SK-N-SH treated with all-trans-retinoic acid at 6 μM for 48 hours (cell line): ENCODE measurements around the gene TPST1.
A peak's percentile ranks its signal among the peaks of the same experiment; 100 is the strongest.

Experiments
- ATAC-seq: fragments of 200-7000 bp; cut with Tn5 transposase; 3 replicates; pipeline ENCODE4 v1.9.1; 2020; ENCODE audit warnings: mild to moderate bottlenecking, moderate library complexity
- BACH2 ChIP-seq: fragments of 250-450 bp; sonication (Bioruptor Pico); IDR thresholded peaks from 2 replicates; pipeline ENCODE4 v1.9.0; 2021; ENCODE audit warnings: mild to moderate bottlenecking, borderline replicate concordance
- CSDC2 ChIP-seq: fragments of 250-450 bp; sonication (Bioruptor Pico); IDR thresholded peaks from 2 replicates; pipeline ENCODE4 v1.5.0; 2020; ENCODE audit warnings: mild to moderate bottlenecking, moderate library complexity
- CSRNP3 ChIP-seq: fragments of 250-450 bp; sonication (Bioruptor Pico); IDR thresholded peaks from 2 replicates; pipeline ENCODE4 v1.5.1; 2021; ENCODE audit warnings: mild to moderate bottlenecking, moderate library complexity
- ESRRG ChIP-seq: fragments of 250-450 bp; sonication (Bioruptor Pico); IDR thresholded peaks from 2 replicates; pipeline ENCODE4 v1.6.1; 2021; ENCODE audit warnings: mild to moderate bottlenecking
- ISL1 ChIP-seq: fragments of 250-450 bp; sonication (Bioruptor Pico); IDR thresholded peaks from 2 replicates; pipeline ENCODE4 v2.1.2; 2022; ENCODE audit warnings: mild to moderate bottlenecking, moderate library complexity
- OSR1 ChIP-seq: fragments of 250-450 bp; sonication (Bioruptor Pico); IDR thresholded peaks from 2 replicates; pipeline ENCODE4 v1.8.0; 2022; ENCODE audit warnings: moderate library complexity, mild to moderate bottlenecking, inconsistent platforms
- PATZ1 ChIP-seq: fragments of 250-450 bp; sonication (Bioruptor Pico); IDR thresholded peaks from 2 replicates; pipeline ENCODE4 v1.8.0; 2020; ENCODE audit warnings: mild to moderate bottlenecking, moderate library complexity, borderline replicate concordance
- PPARA ChIP-seq: fragments of 250-450 bp; sonication (Bioruptor Pico); IDR thresholded peaks from 2 replicates; pipeline ENCODE4 v1.5.0; 2020; ENCODE audit warnings: mild to moderate bottlenecking, borderline replicate concordance
- RARB ChIP-seq: fragments of 250-450 bp; sonication (Bioruptor Pico); IDR thresholded peaks from 2 replicates; pipeline ENCODE4 v1.8.0; 2021; ENCODE audit warnings: mild to moderate bottlenecking, moderate library complexity
- SNAI2 ChIP-seq: fragments of 250-450 bp; sonication (Bioruptor Pico); IDR thresholded peaks from 2 replicates; pipeline ENCODE4 v1.5.0; 2020; ENCODE audit warnings: mild to moderate bottlenecking, moderate library complexity
- TCF4 ChIP-seq: fragments of 250-450 bp; sonication (Bioruptor Pico); IDR thresholded peaks from 2 replicates; pipeline ENCODE4 v1.8.0; 2021; ENCODE audit warnings: mild to moderate bottlenecking, moderate library complexity, borderline replicate concordance
- TOX ChIP-seq: fragments of 250-450 bp; sonication (Bioruptor Pico); IDR thresholded peaks from 2 replicates; pipeline ENCODE4 v1.8.0; 2021; ENCODE audit warnings: mild to moderate bottlenecking, moderate library complexity, borderline replicate concordance
- TSHZ2 ChIP-seq: fragments of 250-450 bp; sonication (Bioruptor Pico); IDR thresholded peaks from 2 replicates; pipeline ENCODE4 v1.5.0; 2020; ENCODE audit warnings: mild to moderate bottlenecking, moderate library complexity
- ZC3H10 ChIP-seq: fragments of 250-450 bp; sonication (Bioruptor Pico); IDR thresholded peaks from 2 replicates; pipeline ENCODE4 v1.5.1; 2021; ENCODE audit warnings: mild to moderate bottlenecking, moderate library complexity
- ZFP3 ChIP-seq: fragments of 250-450 bp; sonication (Bioruptor Pico); IDR thresholded peaks from 2 replicates; pipeline ENCODE4 v1.5.0; 2020; ENCODE audit warnings: mild to moderate bottlenecking, moderate library complexity
- ZFP30 ChIP-seq: fragments of 450-650 bp; formaldehyde crosslinking; IDR thresholded peaks from 2 replicates; pipeline ENCODE4 v1.5.0; 2022; ENCODE audit warnings: mild to moderate bottlenecking, moderate library complexity
- ZNF565 ChIP-seq: fragments of 450-650 bp; formaldehyde crosslinking; conservative IDR thresholded peaks from 2 replicates; pipeline ENCODE4 v1.5.0; 2020; ENCODE audit warnings: low read depth, mild to moderate bottlenecking, moderate library complexity
- ZNF70 ChIP-seq: fragments of 450-650 bp; formaldehyde crosslinking; IDR thresholded peaks from 2 replicates; pipeline ENCODE4 v1.5.0; 2020; ENCODE audit warnings: mild to moderate bottlenecking, moderate library complexity
- ZNF8 ChIP-seq: fragments of 450-650 bp; formaldehyde crosslinking; IDR thresholded peaks from 2 replicates; pipeline ENCODE4 v1.5.0; 2020; ENCODE audit warnings: mild to moderate bottlenecking, moderate library complexity
- TF ChIP-seq, protein P1 (sequence below): fragments of 250-450 bp; sonication (Bioruptor Pico); IDR thresholded peaks from 2 replicates; pipeline ENCODE4 v1.5.1; 2020; ENCODE audit warnings: low read depth, mild to moderate bottlenecking, moderate library complexity
- TF ChIP-seq, protein P2 (sequence below): fragments of 250-450 bp; sonication (Bioruptor Pico); IDR thresholded peaks from 2 replicates; pipeline ENCODE4 v1.8.0; 2021; ENCODE audit warnings: low read depth, mild to moderate bottlenecking, moderate library complexity, borderline replicate concordance

Gene TPST1

DNA sequence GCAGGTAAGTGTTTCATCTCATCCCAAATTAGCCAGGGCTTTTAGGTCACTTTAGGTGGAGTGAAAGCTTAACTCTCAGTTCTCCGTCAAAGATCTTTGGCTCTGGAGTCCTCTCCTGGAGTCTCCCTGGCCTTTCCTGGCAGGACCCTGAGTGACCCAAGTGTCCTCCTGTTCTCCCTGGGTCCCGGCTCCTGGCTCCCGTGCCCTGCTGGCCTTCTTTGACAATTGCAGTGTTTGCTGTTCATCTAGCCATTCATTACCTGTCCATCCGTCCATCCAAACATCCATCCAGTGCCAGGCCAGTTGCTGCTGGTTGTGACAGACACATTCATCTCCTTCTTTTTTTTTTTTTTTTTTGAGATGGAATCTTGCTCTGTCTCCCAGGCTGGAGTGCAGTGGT is 6.2 kb upstream of the TPST1 start:
- TF ChIP-seq CSRNP3 (CRISPR knock-in tag) (no peak), PATZ1 (CRISPR knock-in tag) (no peak), ZC3H10 (CRISPR knock-in tag) (no peak), CSDC2 (no peak), ZFP3 (CRISPR knock-in tag) (no peak), BACH2 (no peak), SNAI2 (CRISPR knock-in tag) (no peak), PPARA (CRISPR knock-in tag) (no peak), ZNF70 (CRISPR knock-in tag) (no peak), ISL1 (CRISPR knock-in tag) (no peak), ZNF8 (CRISPR knock-in tag) (no peak), TOX (CRISPR knock-in tag) (no peak), ESRRG (CRISPR knock-in tag) (no peak), RARB (CRISPR knock-in tag) (no peak), TCF4 (no peak), ZFP30 (no peak), OSR1 (CRISPR knock-in tag) (no peak), ZNF565 (CRISPR knock-in tag) (no peak)
- TF ChIP-seq, protein P1, sequence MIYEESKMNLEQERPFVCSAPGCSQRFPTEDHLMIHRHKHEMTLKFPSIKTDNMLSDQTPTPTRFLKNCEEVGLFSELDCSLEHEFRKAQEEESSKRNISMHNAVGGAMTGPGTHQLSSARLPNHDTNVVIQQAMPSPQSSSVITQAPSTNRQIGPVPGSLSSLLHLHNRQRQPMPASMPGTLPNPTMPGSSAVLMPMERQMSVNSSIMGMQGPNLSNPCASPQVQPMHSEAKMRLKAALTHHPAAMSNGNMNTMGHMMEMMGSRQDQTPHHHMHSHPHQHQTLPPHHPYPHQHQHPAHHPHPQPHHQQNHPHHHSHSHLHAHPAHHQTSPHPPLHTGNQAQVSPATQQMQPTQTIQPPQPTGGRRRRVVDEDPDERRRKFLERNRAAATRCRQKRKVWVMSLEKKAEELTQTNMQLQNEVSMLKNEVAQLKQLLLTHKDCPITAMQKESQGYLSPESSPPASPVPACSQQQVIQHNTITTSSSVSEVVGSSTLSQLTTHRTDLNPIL: no peak
- TF ChIP-seq, protein P2, sequence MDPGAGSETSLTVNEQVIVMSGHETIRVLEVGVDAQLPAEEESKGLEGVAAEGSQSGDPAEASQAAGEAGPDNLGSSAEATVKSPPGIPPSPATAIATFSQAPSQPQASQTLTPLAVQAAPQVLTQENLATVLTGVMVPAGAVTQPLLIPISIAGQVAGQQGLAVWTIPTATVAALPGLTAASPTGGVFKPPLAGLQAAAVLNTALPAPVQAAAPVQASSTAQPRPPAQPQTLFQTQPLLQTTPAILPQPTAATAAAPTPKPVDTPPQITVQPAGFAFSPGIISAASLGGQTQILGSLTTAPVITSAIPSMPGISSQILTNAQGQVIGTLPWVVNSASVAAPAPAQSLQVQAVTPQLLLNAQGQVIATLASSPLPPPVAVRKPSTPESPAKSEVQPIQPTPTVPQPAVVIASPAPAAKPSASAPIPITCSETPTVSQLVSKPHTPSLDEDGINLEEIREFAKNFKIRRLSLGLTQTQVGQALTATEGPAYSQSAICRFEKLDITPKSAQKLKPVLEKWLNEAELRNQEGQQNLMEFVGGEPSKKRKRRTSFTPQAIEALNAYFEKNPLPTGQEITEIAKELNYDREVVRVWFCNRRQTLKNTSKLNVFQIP: no peak
- TF ChIP-seq, all 23 proteins: peak for 0
- ATAC-seq: peak; percentile 30; the same call in 2 of the 3 replicates

GRCh38 chr7:66202441-66202840 is 2.7 kb upstream of the TPST1 start:
- ATAC-seq: no peak

More at GRCh38 chr7:66202441-66202840, 2.7 kb upstream of the TPST1 start:
- TF ChIP-seq TSHZ2 (CRISPR knock-in tag) (no peak), RARB (CRISPR knock-in tag) (no peak), TOX (CRISPR knock-in tag) (no peak), ISL1 (CRISPR knock-in tag) (no peak), ZNF8 (CRISPR knock-in tag) (no peak), CSRNP3 (CRISPR knock-in tag) (no peak), ZFP3 (CRISPR knock-in tag) (no peak), ZNF565 (CRISPR knock-in tag) (no peak), SNAI2 (CRISPR knock-in tag) (no peak), ZFP30 (no peak), ESRRG (CRISPR knock-in tag) (no peak)
- TF ChIP-seq, protein P1: no peak
- TF ChIP-seq, all 23 proteins: peak for 0
